ENCODE results near the gene P2RX7.

DNA sequence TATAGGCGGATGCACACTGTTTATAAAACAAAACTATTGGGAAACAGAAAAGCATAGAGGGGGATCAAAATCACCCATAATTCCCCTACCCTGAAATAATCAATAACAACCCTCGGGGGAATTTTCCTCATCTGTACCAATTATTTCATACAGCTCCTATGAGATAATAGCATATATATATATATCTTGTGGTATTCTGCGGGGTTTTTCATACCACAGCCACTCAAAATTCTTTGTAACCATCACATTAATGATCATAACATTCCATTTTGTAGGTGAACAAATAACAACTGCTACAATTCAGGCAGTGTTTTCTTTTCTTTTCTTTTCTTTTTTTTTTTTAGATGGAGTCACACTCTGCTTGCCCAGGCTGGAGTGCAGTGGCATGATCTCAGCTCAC, 35.3 kb downstream of the P2RX7 start:
- TF ChIP-seq CSDC2 (CRISPR knock-in tag; IDR thresholded peaks at IDR 0.05) (no peak), ZNF565 (CRISPR knock-in tag; conservative IDR thresholded peaks at IDR 0.05; ENCODE audit: low read depth) (no peak), ARNTL (CRISPR knock-in tag; IDR thresholded peaks at IDR 0.05; ENCODE audit: borderline replicate concordance, low read depth) (no peak), ISL1 (CRISPR knock-in tag; IDR thresholded peaks at IDR 0.05) (no peak), BACH2 (CRISPR knock-in tag; IDR thresholded peaks at IDR 0.05; ENCODE audit: borderline replicate concordance) (no peak), RARB (CRISPR knock-in tag; IDR thresholded peaks at IDR 0.05) (no peak), ZFP3 (CRISPR knock-in tag; IDR thresholded peaks at IDR 0.05) (no peak), PPARA (CRISPR knock-in tag; IDR thresholded peaks at IDR 0.05; ENCODE audit: borderline replicate concordance) (no peak)
- TF ChIP-seq, protein P1, sequence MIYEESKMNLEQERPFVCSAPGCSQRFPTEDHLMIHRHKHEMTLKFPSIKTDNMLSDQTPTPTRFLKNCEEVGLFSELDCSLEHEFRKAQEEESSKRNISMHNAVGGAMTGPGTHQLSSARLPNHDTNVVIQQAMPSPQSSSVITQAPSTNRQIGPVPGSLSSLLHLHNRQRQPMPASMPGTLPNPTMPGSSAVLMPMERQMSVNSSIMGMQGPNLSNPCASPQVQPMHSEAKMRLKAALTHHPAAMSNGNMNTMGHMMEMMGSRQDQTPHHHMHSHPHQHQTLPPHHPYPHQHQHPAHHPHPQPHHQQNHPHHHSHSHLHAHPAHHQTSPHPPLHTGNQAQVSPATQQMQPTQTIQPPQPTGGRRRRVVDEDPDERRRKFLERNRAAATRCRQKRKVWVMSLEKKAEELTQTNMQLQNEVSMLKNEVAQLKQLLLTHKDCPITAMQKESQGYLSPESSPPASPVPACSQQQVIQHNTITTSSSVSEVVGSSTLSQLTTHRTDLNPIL (CRISPR knock-in tag; IDR thresholded peaks at IDR 0.05; ENCODE audit: low read depth): no peak

Measured in SK-N-SH treated with all-trans-retinoic acid at 6 μM for 48 hours (cell line).